ENCODE measurements around the gene MANSC1. TPM values are rescaled to one million over a fixed set of nuclear protein-coding genes. Genes with fewer than 3 reads are reported as not detected.
A peak's percentile ranks its signal among the peaks of the same experiment; 100 is the strongest.

The MANSC1 gene
- total and polyA plus RNA-seq, 2 of the 13 experiments (the other 11 are each of a cell fraction or from before 2014, with no cell fraction given), result 1.9 to 4.2 TPM

DNA sequence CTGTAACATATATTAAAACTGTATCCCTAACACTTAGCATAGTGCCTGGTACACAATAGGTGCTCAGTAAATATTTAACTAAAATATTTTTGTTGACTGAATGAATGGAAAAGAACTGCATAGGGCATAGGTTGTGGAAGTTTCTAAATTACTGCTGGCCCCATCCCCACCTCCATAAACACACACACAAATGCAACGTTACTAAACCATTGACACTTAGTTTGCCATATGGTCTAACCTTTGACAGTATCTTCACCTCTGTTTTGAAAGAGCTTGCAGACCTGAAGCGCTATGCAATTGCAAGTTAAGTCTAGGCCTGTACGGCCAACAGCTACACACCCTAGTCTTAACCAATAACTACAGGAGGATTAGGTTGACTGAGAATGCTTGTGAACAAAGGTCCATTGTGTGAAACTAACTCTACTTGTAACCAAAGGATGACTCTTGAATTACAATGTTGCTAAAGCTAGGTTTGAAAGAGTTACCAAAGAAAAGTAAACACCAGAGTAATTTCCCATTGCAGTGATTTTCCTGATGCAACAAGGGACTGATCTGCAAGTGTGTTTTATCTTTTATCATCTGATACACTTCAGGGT is 924 bp upstream of the MANSC1 start (continued):
- TF ChIP-seq SALL2 (CRISPR knock-in tag; IDR thresholded peaks at IDR 0.05) (no peak), POLR2G (IDR thresholded peaks at IDR 0.05; ENCODE audit: low read depth, low read length) (no peak), NCOA1 (CRISPR knock-in tag; IDR thresholded peaks at IDR 0.05) (peak; percentile 14; the same call in 1 of the 2 replicates), NR2F2 (IDR thresholded peaks at IDR 0.05; ENCODE audit: borderline replicate concordance, low read depth) (peak; percentile 76; the same call in 1 of the 2 replicates), PPARG (CRISPR knock-in tag; conservative IDR thresholded peaks at IDR 0.05) (0 out of 2 replicates have a peak, but pooled peaks have one; percentile 25), ZZZ3 (CRISPR knock-in tag; IDR thresholded peaks at IDR 0.05; ENCODE audit: borderline replicate concordance) (no peak), ZNF234 (CRISPR knock-in tag; conservative IDR thresholded peaks at IDR 0.05) (no peak), ZNF331 (CRISPR knock-in tag; IDR thresholded peaks at IDR 0.05) (no peak), EHMT2 (IDR thresholded peaks at IDR 0.05; ENCODE audit: borderline replicate concordance, low read depth, low read length) (peak; percentile 43; the same call in 1 of the 2 replicates), ZSCAN21 (CRISPR knock-in tag; IDR thresholded peaks at IDR 0.05; ENCODE audit: borderline replicate concordance) (no peak), FOXK2 (IDR thresholded peaks at IDR 0.05) (peak; percentile 36; the same call in 1 of the 2 replicates), ZNF652 (CRISPR knock-in tag; IDR thresholded peaks at IDR 0.05; ENCODE audit: borderline replicate concordance, low read depth) (peak; percentile 77), RNF2 (conservative IDR thresholded peaks at IDR 0.05; ENCODE audit: low read depth) (no peak), RXRB (CRISPR knock-in tag; IDR thresholded peaks at IDR 0.05; ENCODE audit: borderline replicate concordance) (0 out of 2 replicates have a peak, but pooled peaks have one; percentile 8), ZBTB42 (CRISPR knock-in tag; IDR thresholded peaks at IDR 0.05) (no peak), KDM1A (CRISPR knock-in tag; IDR thresholded peaks at IDR 0.05) (0 out of 2 replicates have a peak, but pooled peaks have one; percentile 12)
- TF ChIP-seq, protein P1, sequence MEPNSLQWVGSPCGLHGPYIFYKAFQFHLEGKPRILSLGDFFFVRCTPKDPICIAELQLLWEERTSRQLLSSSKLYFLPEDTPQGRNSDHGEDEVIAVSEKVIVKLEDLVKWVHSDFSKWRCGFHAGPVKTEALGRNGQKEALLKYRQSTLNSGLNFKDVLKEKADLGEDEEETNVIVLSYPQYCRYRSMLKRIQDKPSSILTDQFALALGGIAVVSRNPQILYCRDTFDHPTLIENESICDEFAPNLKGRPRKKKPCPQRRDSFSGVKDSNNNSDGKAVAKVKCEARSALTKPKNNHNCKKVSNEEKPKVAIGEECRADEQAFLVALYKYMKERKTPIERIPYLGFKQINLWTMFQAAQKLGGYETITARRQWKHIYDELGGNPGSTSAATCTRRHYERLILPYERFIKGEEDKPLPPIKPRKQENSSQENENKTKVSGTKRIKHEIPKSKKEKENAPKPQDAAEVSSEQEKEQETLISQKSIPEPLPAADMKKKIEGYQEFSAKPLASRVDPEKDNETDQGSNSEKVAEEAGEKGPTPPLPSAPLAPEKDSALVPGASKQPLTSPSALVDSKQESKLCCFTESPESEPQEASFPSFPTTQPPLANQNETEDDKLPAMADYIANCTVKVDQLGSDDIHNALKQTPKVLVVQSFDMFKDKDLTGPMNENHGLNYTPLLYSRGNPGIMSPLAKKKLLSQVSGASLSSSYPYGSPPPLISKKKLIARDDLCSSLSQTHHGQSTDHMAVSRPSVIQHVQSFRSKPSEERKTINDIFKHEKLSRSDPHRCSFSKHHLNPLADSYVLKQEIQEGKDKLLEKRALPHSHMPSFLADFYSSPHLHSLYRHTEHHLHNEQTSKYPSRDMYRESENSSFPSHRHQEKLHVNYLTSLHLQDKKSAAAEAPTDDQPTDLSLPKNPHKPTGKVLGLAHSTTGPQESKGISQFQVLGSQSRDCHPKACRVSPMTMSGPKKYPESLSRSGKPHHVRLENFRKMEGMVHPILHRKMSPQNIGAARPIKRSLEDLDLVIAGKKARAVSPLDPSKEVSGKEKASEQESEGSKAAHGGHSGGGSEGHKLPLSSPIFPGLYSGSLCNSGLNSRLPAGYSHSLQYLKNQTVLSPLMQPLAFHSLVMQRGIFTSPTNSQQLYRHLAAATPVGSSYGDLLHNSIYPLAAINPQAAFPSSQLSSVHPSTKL (CRISPR knock-in tag; IDR thresholded peaks at IDR 0.05), result peak; percentile 78
- TF ChIP-seq, protein P2, sequence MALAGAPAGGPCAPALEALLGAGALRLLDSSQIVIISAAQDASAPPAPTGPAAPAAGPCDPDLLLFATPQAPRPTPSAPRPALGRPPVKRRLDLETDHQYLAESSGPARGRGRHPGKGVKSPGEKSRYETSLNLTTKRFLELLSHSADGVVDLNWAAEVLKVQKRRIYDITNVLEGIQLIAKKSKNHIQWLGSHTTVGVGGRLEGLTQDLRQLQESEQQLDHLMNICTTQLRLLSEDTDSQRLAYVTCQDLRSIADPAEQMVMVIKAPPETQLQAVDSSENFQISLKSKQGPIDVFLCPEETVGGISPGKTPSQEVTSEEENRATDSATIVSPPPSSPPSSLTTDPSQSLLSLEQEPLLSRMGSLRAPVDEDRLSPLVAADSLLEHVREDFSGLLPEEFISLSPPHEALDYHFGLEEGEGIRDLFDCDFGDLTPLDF (CRISPR knock-in tag; IDR thresholded peaks at IDR 0.05), result no peak
- TF ChIP-seq, protein P3, sequence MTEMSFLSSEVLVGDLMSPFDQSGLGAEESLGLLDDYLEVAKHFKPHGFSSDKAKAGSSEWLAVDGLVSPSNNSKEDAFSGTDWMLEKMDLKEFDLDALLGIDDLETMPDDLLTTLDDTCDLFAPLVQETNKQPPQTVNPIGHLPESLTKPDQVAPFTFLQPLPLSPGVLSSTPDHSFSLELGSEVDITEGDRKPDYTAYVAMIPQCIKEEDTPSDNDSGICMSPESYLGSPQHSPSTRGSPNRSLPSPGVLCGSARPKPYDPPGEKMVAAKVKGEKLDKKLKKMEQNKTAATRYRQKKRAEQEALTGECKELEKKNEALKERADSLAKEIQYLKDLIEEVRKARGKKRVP (CRISPR knock-in tag; IDR thresholded peaks at IDR 0.05), result peak in 1 of 2 experiments; percentile 97; a peak in 2 of 4 replicates
- TF ChIP-seq, protein P4, sequence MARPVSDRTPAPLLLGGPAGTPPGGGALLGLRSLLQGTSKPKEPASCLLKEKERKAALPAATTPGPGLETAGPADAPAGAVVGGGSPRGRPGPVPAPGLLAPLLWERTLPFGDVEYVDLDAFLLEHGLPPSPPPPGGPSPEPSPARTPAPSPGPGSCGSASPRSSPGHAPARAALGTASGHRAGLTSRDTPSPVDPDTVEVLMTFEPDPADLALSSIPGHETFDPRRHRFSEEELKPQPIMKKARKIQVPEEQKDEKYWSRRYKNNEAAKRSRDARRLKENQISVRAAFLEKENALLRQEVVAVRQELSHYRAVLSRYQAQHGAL (CRISPR knock-in tag; IDR thresholded peaks at IDR 0.05; ENCODE audit: not compliant biosample characterization), result no peak
- TF ChIP-seq, protein P5, sequence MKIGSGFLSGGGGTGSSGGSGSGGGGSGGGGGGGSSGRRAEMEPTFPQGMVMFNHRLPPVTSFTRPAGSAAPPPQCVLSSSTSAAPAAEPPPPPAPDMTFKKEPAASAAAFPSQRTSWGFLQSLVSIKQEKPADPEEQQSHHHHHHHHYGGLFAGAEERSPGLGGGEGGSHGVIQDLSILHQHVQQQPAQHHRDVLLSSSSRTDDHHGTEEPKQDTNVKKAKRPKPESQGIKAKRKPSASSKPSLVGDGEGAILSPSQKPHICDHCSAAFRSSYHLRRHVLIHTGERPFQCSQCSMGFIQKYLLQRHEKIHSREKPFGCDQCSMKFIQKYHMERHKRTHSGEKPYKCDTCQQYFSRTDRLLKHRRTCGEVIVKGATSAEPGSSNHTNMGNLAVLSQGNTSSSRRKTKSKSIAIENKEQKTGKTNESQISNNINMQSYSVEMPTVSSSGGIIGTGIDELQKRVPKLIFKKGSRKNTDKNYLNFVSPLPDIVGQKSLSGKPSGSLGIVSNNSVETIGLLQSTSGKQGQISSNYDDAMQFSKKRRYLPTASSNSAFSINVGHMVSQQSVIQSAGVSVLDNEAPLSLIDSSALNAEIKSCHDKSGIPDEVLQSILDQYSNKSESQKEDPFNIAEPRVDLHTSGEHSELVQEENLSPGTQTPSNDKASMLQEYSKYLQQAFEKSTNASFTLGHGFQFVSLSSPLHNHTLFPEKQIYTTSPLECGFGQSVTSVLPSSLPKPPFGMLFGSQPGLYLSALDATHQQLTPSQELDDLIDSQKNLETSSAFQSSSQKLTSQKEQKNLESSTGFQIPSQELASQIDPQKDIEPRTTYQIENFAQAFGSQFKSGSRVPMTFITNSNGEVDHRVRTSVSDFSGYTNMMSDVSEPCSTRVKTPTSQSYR (CRISPR knock-in tag; IDR thresholded peaks at IDR 0.05; ENCODE audit: borderline replicate concordance), result peak; percentile 35; the same call in 1 of the 2 replicates

All from HepG2 (cell line).